ENCODE data around the gene UBE2F. TPM values are rescaled to one million over a fixed set of nuclear protein-coding genes. Genes with fewer than 3 reads are reported as not detected.
"Not testable (repeated sequence)": the region's sequence is repeated elsewhere in the genome, so short reads cannot be mapped to it uniquely, and the experiment has no call there.

The UBE2F gene
- total RNA-seq, 2 donors from 2014 or later, result 67.7 to 69.9 TPM

GRCh38 chr2:238064376-238064775, 97.6 kb downstream of the UBE2F start:
- WGBS, 2 donors, result 23 to 28% methylated on average over 7 of the region's 7 CpGs
- H3K4me1 ChIP-seq, result peaks cover 57% of the 10 kb centered on the region
- H3K4me3 ChIP-seq, result no peak overlapping the region
- no peak for TF ChIP-seq POLR2A (IDR thresholded peaks at IDR 0.05)
- TF ChIP-seq, protein P1, sequence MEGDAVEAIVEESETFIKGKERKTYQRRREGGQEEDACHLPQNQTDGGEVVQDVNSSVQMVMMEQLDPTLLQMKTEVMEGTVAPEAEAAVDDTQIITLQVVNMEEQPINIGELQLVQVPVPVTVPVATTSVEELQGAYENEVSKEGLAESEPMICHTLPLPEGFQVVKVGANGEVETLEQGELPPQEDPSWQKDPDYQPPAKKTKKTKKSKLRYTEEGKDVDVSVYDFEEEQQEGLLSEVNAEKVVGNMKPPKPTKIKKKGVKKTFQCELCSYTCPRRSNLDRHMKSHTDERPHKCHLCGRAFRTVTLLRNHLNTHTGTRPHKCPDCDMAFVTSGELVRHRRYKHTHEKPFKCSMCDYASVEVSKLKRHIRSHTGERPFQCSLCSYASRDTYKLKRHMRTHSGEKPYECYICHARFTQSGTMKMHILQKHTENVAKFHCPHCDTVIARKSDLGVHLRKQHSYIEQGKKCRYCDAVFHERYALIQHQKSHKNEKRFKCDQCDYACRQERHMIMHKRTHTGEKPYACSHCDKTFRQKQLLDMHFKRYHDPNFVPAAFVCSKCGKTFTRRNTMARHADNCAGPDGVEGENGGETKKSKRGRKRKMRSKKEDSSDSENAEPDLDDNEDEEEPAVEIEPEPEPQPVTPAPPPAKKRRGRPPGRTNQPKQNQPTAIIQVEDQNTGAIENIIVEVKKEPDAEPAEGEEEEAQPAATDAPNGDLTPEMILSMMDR (IDR thresholded peaks at IDR 0.05), result no peak
- no peaks in the 10 kb centered on the region for H3K27me3 ChIP-seq
- intact Hi-C loops (cut with DNase I), result no loop called here
- no peak for ATAC-seq
- DNase-seq, result peak in 2 of 4 donors; percentile 44 to 49
- peaks cover 0 to 5% of the 10 kb centered on the region in 2 donors for H3K36me3 ChIP-seq (replicated peaks in 1 of 2; ENCODE audit: insufficient read depth in 1 of 2, low read depth in 2 of 2)
- H3K27ac ChIP-seq, result peak overlapping the region; percentile 8 to 80 (median 70)
- H3K9me3 ChIP-seq, result no peaks in the 10 kb centered on the region

DNA sequence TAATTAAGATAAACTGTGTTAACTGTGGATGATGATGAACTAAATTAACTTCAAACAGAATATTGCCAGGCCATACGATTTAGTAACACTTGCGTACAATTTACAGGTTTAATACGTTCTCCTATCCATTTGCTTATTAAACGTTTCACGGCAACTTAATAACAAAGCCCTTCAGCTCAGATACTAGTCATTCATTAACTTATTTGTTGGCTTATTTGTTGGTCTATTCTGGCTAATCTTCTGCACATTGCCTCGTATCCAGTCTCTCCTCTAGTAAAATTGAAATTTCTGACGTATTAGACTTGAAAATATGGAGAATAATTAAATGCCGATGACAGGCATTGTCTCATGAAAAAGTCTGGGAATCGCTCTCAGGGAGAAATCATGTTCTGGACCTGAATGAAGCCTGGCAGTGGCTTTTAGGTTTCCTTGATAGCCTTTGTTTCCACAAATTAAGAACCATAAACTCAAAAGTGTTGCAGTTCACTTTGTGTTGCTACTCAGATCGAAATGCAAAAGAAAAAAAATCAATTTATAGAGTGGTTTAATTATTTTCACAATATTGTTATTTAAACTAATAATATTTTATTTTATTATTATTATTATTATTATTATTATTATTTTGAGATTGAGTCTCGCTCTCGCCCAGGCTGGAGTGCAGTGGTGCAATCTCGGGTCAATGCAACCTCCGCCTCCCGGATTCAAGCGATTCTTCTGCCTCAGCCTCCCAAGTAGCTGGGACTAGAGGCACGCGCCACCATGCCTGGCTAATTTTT, 98.4 kb downstream of the UBE2F start:
- Histone ChIP-seq H3K36me3 (replicated peaks in 1 of 2; ENCODE audit: insufficient read depth in 1 of 2, low read depth in 2 of 2) (peaks cover 0 to 5% of the 10 kb centered on the region in 2 donors), H3K9me3 (no peaks in the 10 kb centered on the region), H3K27ac (peak overlapping the region in 3 of 4 donors; percentile 68 to 80 (median 71)), H3K4me3 (no peak overlapping the region), H3K27me3 (no peaks in the 10 kb centered on the region), H3K4me1 (peaks cover 57% of the 10 kb centered on the region)
- intact Hi-C loops (cut with DNase I), result no loop called here
- DNase-seq (no peak), ATAC-seq (no peak)
- TF ChIP-seq POLR2A (IDR thresholded peaks at IDR 0.05), result no peak
- TF ChIP-seq, protein P1 (IDR thresholded peaks at IDR 0.05), result no peak
- 60 to 62% methylated on average over 18 of the region's 18 CpGs for WGBS, 2 donors

- no peaks in the 10 kb centered on the region for H3K27me3 ChIP-seq
- peak overlapping the region in 1 of 4 donors; percentile 7 for H3K27ac ChIP-seq
- peaks cover 66% of the 10 kb centered on the region for H3K4me1 ChIP-seq
- TF ChIP-seq, protein P1 (IDR thresholded peaks at IDR 0.05), result no peak
- TF ChIP-seq POLR2A (IDR thresholded peaks at IDR 0.05), result no peak
- H3K36me3 ChIP-seq (replicated peaks in 1 of 2; ENCODE audit: insufficient read depth in 1 of 2, low read depth in 2 of 2), result peaks cover 0 to 5% of the 10 kb centered on the region in 2 donors
- no peaks in the 10 kb centered on the region for H3K9me3 ChIP-seq
- H3K4me3 ChIP-seq, result no peak overlapping the region
- 83 to 87% methylated on average over 9 of the region's 9 CpGs for WGBS, 2 donors
- intact Hi-C loops (cut with DNase I), result no loop called here
- ATAC-seq, result no peak
- no peak for DNase-seq
Observed at GRCh38 chr2:238066218-238066617, 99.4 kb downstream of the UBE2F start.

DNA sequence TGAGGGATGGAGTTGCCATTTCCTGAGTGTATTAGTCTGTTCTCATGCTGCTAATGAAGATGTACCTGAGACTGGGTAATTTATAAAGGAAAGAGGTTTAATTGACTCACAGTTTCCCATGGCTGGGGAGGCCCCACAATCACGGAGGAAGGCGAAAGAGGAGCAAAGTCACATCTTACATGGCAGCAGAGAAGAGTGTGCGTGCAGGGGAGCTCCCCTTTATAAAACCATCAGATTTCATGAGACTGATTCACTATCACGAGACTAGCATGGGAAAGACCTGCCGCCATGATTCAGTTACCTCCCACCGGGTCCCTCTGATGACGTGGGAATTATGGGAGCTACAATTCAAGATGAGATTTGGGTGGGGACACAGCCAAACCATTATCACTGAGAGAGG, 99.9 kb downstream of the UBE2F start:
- DNase-seq; H3K36me3 ChIP-seq (replicated peaks in 1 of 2; ENCODE audit: insufficient read depth in 1 of 2, low read depth in 2 of 2); H3K27ac ChIP-seq; ATAC-seq; H3K27me3 ChIP-seq; H3K9me3 ChIP-seq; intact Hi-C loops (cut with DNase I); H3K4me3 ChIP-seq: not testable (repeated sequence)
- 95 to 96% methylated on average over 7 of the region's 7 CpGs for WGBS, 2 donors
- peaks cover 64% of the 10 kb centered on the region for H3K4me1 ChIP-seq

DNA sequence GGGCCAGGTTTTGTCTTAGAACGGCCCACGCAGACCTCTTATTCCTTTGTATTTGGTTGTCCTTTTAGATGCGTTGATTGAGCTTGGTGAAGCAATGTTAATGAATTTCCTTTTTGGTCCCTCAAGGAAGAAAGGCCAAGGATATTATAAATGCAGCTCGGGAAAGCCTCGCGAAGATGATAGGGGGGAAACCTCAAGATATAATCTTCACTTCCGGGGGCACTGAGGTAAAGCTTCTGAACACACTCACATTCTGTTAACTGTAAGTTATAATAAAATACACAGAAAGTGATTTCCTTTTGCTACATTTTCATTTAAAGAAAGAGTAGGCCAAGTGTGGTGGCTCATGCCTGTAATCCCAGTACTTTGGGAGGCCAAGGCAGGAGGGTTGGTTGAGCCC, 101.1 kb downstream of the UBE2F start:
- intact Hi-C loops (cut with DNase I), result no loop called here
- no peaks in the 10 kb centered on the region for H3K9me3 ChIP-seq
- TF ChIP-seq, protein P1 (IDR thresholded peaks at IDR 0.05), result no peak
- no peak for TF ChIP-seq POLR2A (IDR thresholded peaks at IDR 0.05)
- no peak overlapping the region for H3K4me3 ChIP-seq
- ATAC-seq (no peak), DNase-seq (no peak)
- H3K36me3 ChIP-seq (replicated peaks in 1 of 2; ENCODE audit: insufficient read depth in 1 of 2, low read depth in 2 of 2), result peaks cover 0 to 5% of the 10 kb centered on the region in 2 donors
- 93 to 97% methylated on average over 7 of the region's 7 CpGs for WGBS, 2 donors
- no peaks in the 10 kb centered on the region for H3K27me3 ChIP-seq
- H3K4me1 ChIP-seq, result peaks cover 52% of the 10 kb centered on the region
- peak overlapping the region in 2 of 4 donors; percentile 5 to 85 for H3K27ac ChIP-seq
